GM19025 (cell line): ENCODE data around the gene ERGIC1.

Source experiments
- ATAC-seq: cut with Tn5 transposase; IDR thresholded peaks from one replicate; pipeline ENCODE4 v1.9.1; 2021; ENCODE audit warnings: mild to moderate bottlenecking, low read depth, moderate library complexity; ENCODE audit not compliant: unreplicated experiment

The ERGIC1 gene

GRCh38 chr5:172897481-172898217 is 63.6 kb downstream of the ERGIC1 start:
- no peak for ATAC-seq

- ATAC-seq, result no peak
Measured at GRCh38 chr5:172898218-172898842, 64.3 kb downstream of the ERGIC1 start.

GRCh38 chr5:172898843-172899369 is 64.9 kb downstream of the ERGIC1 start:
- ATAC-seq, result no peak

GRCh38 chr5:172899436-172899835 is 65.4 kb downstream of the ERGIC1 start:
- ATAC-seq, result no peak

GRCh38 chr5:172901012-172901780 is 67.1 kb downstream of the ERGIC1 start:
- no peak for ATAC-seq

- ATAC-seq, result no peak
Measured at GRCh38 chr5:172901788-172902496, 67.9 kb downstream of the ERGIC1 start.

GRCh38 chr5:172902497-172903472 is 68.7 kb downstream of the ERGIC1 start:
- no peak for ATAC-seq

- ATAC-seq, result no peak
Measured at GRCh38 chr5:172903790-172904189, 69.7 kb downstream of the ERGIC1 start.

GRCh38 chr5:172904312-172904642 is 70.2 kb downstream of the ERGIC1 start:
- ATAC-seq, result no peak

- no peak for ATAC-seq
Measured at GRCh38 chr5:172904643-172905345, 70.7 kb downstream of the ERGIC1 start.

- ATAC-seq, result no peak
Measured at GRCh38 chr5:172905346-172906140, 71.5 kb downstream of the ERGIC1 start.

GRCh38 chr5:172906436-172906835 is 72.4 kb downstream of the ERGIC1 start:
- peak; percentile 37 for ATAC-seq

- ATAC-seq, result no peak
Measured at GRCh38 chr5:172906888-172907287, 72.8 kb downstream of the ERGIC1 start.

GRCh38 chr5:172907657-172908056 is 73.6 kb downstream of the ERGIC1 start:
- ATAC-seq, result no peak

- no peak for ATAC-seq
Measured at GRCh38 chr5:172908662-172909061, 74.6 kb downstream of the ERGIC1 start.

- ATAC-seq, result peak; percentile 42
Measured at GRCh38 chr5:172909931-172910502, 76.0 kb downstream of the ERGIC1 start.

GRCh38 chr5:172910828-172911627 is 77.0 kb downstream of the ERGIC1 start:
- ATAC-seq, result no peak
